ENCODE measurements around the gene CBX6.

GRCh38 chr22:38833061-38833460, 39.0 kb downstream of the CBX6 start:
- TF ChIP-seq SIN3A (conservative IDR thresholded peaks at IDR 0.05 in 1 of 2, IDR thresholded peaks at IDR 0.05 in 1 of 2; ENCODE audit: low read depth in 1 of 2, low read length in 2 of 2) (no peak), CTCF (IDR thresholded peaks at IDR 0.05; ENCODE audit: control extremely low read depth in 1 of 3, insufficient read depth in 1 of 3, low read depth in 1 of 3, low read length in 3 of 3) (no peak), EGR1 (IDR thresholded peaks at IDR 0.05; ENCODE audit: borderline replicate concordance, low read depth, low read length) (no peak), JUN (IDR thresholded peaks at IDR 0.05; ENCODE audit: low read depth, low read length) (no peak), RFX5 (IDR thresholded peaks at IDR 0.05; ENCODE audit: borderline replicate concordance, low read depth, low read length) (no peak), TBP (IDR thresholded peaks at IDR 0.05; ENCODE audit: low read depth, low read length) (no peak), CHD7 (IDR thresholded peaks at IDR 0.05; ENCODE audit: insufficient replicate concordance, low read length) (no peak), GABPA (IDR thresholded peaks at IDR 0.05; ENCODE audit: borderline replicate concordance, insufficient read depth, low read length) (no peak), POLR2AphosphoS5 (IDR thresholded peaks at IDR 0.05; ENCODE audit: low read depth, low read length) (no peak), ZNF274 (IDR thresholded peaks at IDR 0.05; ENCODE audit: borderline replicate concordance, extremely low read depth, low read length) (no peak), FOSL1 (IDR thresholded peaks at IDR 0.05; ENCODE audit: insufficient read depth, low read depth, low read length) (no peak), MAX (IDR thresholded peaks at IDR 0.05) (no peak), POLR2A (IDR thresholded peaks at IDR 0.05; ENCODE audit: control extremely low read depth in 1 of 2, low read depth in 2 of 2, low read length in 2 of 2) (no peak), EP300 (IDR thresholded peaks at IDR 0.05; ENCODE audit: borderline replicate concordance in 1 of 2, low read depth in 2 of 2, low read length in 2 of 2) (no peak)
